Small intestine (tissue), 7 donors: ENCODE measurements around the gene RAC2. TPM values are rescaled to one million over a fixed set of nuclear protein-coding genes. Genes with fewer than 3 reads are reported as not detected.

ENCODE experiments used
- DNase-seq, 2 donors: peaks; one replicate each; pipeline versions ENCODE4 v3.0.0 to v3.0.0-alpha.2; 2013
- FAIRE-seq: peaks from 2 replicates; lab custom pipeline; 2012; peaks lifted over from hg19 to GRCh38; lab: Jason Lieb, UNC
- H3K27ac ChIP-seq, 3 donors: one replicate each; pipeline ENCODE4 v1.5.1; 2013; ENCODE audit warnings: low read length in 2 of 3, mild to moderate bottlenecking in 2 of 3, control low read depth in 1 of 3, inconsistent platforms in 1 of 3, low read depth in 1 of 3, moderate library complexity in 1 of 3
- H3K27me3 ChIP-seq, 3 donors: one replicate each; pipeline ENCODE4 v1.6.1; 2013; ENCODE audit warnings: low read length in 3 of 3, inconsistent platforms in 1 of 3; ENCODE audit not compliant: control insufficient read depth in 3 of 3, insufficient read depth in 3 of 3
- H3K36me3 ChIP-seq, 3 donors: one replicate each; pipeline ENCODE4 v1.6.1; 2013; ENCODE audit warnings: low read length in 3 of 3, inconsistent platforms in 1 of 3, low read depth in 1 of 3, mild to moderate bottlenecking in 1 of 3, moderate library complexity in 1 of 3; ENCODE audit not compliant: control insufficient read depth in 3 of 3, insufficient read depth in 2 of 3
- H3K4me1 ChIP-seq, 3 donors: one replicate each; pipeline ENCODE4 v1.6.1; 2013; ENCODE audit warnings: low read length in 2 of 3, inconsistent platforms in 1 of 3, low read depth in 1 of 3, mild to moderate bottlenecking in 1 of 3, moderate library complexity in 1 of 3; ENCODE audit not compliant: control insufficient read depth in 3 of 3, insufficient read depth in 2 of 3
- H3K4me3 ChIP-seq, 3 donors: one replicate each; pipeline ENCODE4 v1.5.1; 2013; ENCODE audit warnings: low read length in 3 of 3, control low read depth in 1 of 3, inconsistent platforms in 1 of 3, low read depth in 1 of 3, mild to moderate bottlenecking in 1 of 3, moderate library complexity in 1 of 3
- H3K9me3 ChIP-seq, 2 donors: one replicate each; pipeline ENCODE4 v1.6.1; 2013; ENCODE audit warnings: low read depth in 1 of 2, low read length in 1 of 2; ENCODE audit not compliant: control insufficient read depth in 2 of 2, insufficient read depth in 1 of 2
- WGBS, 3 donors: extraction: QIAGEN DNeasy Blood & Tissue Kit; methylation state at CpG; one replicate each; pipeline ENCODE4 v1.1.7; 2013; 5-methylcytosine and 5-hydroxymethylcytosine counted together
- polyA plus RNA-seq, 4 donors: library from polyadenylated mRNA; stranded (reverse) in 3 of 4; unstranded in 1 of 4; fragments of 200-250 nt in 3 of 4; fragments of 120-200 nt in 1 of 4; gene quantifications; one replicate each; pipeline versions ENCODE4 v1.2.1 to v1.2.3, GENCODE V29; 2013
- donor health status: healthy with polysubstance abuse.
- donor health status: control.
- donor health status: control.
- donor health status: Bipolar disorder and iron deficiency.
- donor health status: healthy.

The RAC2 gene
- polyA plus RNA-seq, 4 donors: 12.1 to 41.1 (median 24.8) TPM

DNA sequence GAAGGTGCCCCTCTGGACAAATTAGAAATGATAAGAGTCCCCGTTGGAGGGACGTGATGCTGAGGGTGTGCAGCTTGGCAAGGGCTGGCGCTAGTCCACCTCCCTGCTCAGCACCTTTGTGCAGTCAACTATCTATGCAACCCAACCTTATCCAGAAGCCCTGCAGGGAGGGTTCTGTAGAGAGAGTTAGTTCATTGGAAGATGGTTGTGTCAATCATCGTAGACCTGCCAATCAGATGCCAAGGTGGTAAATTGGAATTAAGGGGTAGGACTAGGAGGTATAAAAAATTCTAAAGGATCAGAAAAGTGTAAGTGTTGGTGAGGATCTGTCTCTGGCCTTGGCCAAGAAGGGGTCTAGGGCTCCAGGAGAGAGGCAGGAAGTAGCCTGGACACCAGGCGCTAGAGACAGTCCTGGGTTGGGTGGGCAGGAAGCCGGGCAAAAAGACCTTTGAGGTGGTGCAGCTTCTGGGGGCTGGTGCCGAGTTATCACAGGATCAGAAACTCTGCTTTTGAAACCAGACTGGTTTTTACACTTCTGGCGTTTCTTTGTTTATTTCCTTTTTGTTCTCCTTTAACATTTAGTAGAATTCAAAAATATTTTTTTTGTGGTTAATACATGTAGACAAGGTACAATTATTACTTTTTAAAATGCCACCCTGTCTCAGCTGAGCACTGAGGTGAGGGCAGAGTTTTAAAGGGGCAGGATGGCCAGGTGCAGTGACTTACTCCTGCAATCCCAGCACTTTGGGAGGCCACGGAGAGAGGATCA is 57.7 kb downstream of the RAC2 start:
- DNase-seq (peak; percentile 63 to 67), FAIRE-seq (no peak)
- Histone ChIP-seq H3K4me3 (no peak overlapping the region), H3K36me3 (peaks cover 0 to 27% (median 0%) of the 10 kb centered on the region in 3 donors), H3K9me3 (no peaks in the 10 kb centered on the region), H3K27me3 (no peaks in the 10 kb centered on the region), H3K27ac (peak overlapping the region in 1 of 3 donors; percentile 82), H3K4me1 (peaks cover 0 to 35% (median 11%) of the 10 kb centered on the region in 3 donors)
- WGBS, 3 donors: 53 to 61% (median 60%) methylated on average over 9 of the region's 9 CpGs

DNA sequence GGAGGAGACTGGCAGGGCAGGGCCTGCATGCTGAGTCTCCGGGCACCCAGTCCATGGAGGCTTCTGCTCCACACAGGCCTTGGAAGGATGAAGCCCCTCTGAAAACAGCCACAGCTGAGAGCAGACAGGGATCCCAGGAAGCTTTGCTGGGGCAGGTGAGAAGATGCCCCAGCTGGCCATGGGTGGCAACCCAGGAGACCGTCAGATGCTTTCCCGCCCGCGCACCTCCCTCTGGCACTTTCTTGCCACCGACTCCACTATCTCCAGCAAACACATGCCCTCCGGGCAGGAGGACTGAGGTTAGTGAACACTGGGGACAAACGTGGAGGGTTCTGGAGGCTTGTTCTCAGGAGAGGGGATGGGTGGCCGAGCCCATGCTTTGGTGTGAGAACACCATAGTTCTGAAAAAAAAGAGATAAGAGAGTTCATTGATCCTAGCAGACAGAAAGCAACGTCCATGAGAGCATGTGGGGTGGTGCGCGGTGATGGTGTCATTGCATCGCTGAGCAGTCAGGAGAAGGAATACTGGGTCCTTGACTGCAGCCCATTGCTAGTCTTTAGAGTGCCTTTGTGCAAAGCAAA is 58.3 kb downstream of the RAC2 start:
- DNase-seq: no peak
- peak overlapping the region in 1 of 3 donors; percentile 30 for H3K27ac ChIP-seq
- 59 to 75% (median 69%) methylated on average over 13 of the region's 13 CpGs for WGBS, 3 donors

DNA sequence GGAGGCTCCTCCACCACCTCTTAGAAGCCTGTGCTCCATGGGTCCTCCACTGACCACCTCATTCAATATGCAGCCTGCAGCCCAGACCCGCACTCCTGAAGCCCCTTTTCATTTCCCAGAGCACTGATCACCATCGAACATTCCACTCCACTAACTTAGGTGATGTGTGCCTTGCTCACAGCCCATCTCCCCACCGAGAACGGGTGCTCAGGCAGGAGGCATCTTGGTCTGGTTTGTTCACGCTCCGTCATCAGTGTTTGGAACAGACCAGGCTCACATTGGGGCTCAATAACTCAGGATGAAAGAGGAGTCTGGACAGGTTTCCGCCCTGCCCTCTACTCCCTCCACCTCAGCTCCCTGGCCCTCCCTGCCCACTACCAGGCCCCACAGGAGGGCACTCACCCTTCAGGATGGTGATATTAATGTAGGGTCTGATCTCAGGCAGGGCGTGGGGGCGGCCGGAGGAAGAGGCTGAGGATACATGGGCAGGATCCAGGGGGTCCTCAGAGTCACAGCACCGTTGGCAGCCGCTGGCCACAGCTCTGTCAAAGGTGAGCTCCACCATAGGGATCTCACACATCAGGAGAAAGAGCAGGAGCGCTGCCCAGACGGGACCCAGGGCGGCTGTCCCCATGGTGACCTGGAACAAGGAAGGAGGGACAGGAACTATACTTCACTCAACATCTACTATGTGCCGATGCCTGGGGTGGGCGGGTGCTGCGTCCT is 59.1 kb downstream of the RAC2 start:
- H3K27ac ChIP-seq: no peak overlapping the region
- 89 to 92% (median 91%) methylated on average over 18 of the region's 18 CpGs for WGBS, 3 donors
- H3K4me1 ChIP-seq: peaks cover 0 to 34% (median 11%) of the 10 kb centered on the region in 3 donors
- H3K36me3 ChIP-seq: peaks cover 0 to 29% (median 0%) of the 10 kb centered on the region in 3 donors
- FAIRE-seq (no peak), DNase-seq (no peak)
- no peaks in the 10 kb centered on the region for H3K9me3 ChIP-seq
- H3K27me3 ChIP-seq: no peaks in the 10 kb centered on the region
- H3K4me3 ChIP-seq: no peak overlapping the region

More for the DNA sequence above, 58.3 kb downstream of the RAC2 start:
- Histone ChIP-seq H3K27me3 (no peaks in the 10 kb centered on the region), H3K4me3 (no peak overlapping the region), H3K9me3 (no peaks in the 10 kb centered on the region), H3K36me3 (peaks cover 0 to 29% (median 0%) of the 10 kb centered on the region in 3 donors), H3K4me1 (peaks cover 0 to 35% (median 11%) of the 10 kb centered on the region in 3 donors)
- FAIRE-seq: no peak

DNA sequence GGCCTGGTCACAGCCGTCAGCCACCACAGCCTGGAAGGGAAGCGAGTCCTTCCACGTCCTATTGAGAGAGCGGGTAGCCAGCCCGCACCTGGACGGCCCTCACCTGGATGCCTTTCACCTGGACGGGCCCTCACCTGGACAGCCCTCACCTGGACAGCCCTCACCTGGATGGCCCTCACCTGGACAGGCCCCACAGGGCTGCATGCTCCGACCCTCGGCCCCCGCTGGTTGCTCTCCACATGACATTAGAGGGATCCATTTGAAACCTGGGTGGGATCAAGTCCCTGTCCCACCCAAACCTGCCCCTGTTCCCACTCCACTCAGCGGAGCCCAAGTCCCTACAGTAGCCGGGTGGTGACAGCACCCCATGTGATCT is 59.7 kb downstream of the RAC2 start:
- H3K4me1 ChIP-seq: peaks cover 3 to 35% (median 11%) of the 10 kb centered on the region in 3 donors
- no peak for DNase-seq
- WGBS, 3 donors: 91 to 95% (median 93%) methylated on average over 12 of the region's 12 CpGs

DNA sequence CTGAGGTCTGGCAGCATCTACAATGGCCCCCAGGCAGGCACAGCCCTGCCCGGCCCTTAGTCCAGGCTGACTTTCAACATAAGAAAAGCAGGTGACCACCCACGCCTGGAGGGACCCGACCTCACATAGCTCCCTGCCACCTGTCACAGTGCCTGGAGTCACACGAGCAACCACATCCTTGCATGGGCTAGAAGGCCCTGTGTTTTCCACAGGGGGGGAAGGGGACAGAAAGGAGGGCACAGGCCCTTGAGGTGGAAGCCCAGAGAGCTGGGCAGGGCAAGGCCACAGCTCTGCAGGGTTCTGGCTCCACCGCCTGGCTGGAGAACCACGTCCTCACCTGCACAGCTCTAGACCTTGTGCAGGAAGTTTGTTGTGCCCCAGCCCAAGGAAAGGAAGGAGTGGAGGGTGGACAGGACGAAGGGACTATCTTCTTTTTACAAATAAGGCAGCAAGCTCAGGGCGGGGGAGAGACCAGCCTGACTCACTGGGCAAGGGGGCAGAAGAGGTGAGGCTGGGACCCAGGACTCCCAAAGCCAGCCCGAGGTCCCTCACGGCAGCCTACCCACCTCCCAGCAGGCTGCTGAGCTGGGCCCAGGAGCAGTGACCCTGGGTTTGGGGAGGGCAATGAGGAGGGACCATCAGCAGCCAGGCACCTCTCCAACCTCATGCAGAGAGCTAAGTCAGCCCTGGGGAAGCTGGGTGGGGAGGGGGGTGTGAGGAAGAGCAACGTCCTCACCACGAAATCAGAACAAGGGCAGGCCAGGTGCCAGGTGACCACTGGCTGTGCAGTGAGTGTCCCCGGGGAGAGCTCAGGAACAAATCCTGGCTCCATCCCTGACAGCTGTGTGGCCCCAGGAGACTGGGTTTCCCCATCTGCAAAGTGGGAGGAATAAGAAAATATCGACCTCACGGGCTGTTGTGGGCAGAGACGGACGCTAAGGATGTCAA is 60.4 kb downstream of the RAC2 start:
- H3K4me1 ChIP-seq: peaks cover 4 to 32% (median 11%) of the 10 kb centered on the region in 3 donors
- no peaks in the 10 kb centered on the region for H3K27me3 ChIP-seq
- no peak overlapping the region for H3K4me3 ChIP-seq
- no peaks in the 10 kb centered on the region for H3K9me3 ChIP-seq
- 79 to 81% (median 80%) methylated on average over 17 of the region's 17 CpGs for WGBS, 3 donors
- no peak for DNase-seq
- no peak for FAIRE-seq
- no peak overlapping the region for H3K27ac ChIP-seq
- peaks cover 0 to 33% (median 0%) of the 10 kb centered on the region in 3 donors for H3K36me3 ChIP-seq

More for the DNA sequence above, 59.7 kb downstream of the RAC2 start:
- Histone ChIP-seq H3K9me3 (no peaks in the 10 kb centered on the region), H3K27me3 (no peaks in the 10 kb centered on the region), H3K4me3 (no peak overlapping the region), H3K36me3 (peaks cover 0 to 33% (median 0%) of the 10 kb centered on the region in 3 donors), H3K27ac (no peak overlapping the region)
- no peak for FAIRE-seq

DNA sequence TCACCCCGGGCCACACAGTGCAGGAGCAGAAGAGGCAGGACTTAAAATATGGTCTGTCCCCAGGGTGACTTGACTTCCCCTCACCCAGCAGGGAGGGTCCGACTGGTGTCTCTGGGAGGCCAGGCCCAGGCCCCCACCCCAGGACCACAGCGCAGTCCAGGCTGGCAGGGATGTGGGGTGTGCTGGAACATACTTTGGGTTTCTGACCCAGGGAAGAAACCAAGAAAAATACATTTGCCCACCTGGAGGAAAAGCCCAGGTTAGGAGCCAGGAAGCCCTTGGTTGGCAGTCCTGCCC is 61.2 kb downstream of the RAC2 start:
- 79 to 88% (median 82%) methylated on average over 3 of the region's 3 CpGs for WGBS, 3 donors
- no peak overlapping the region for H3K4me3 ChIP-seq
- FAIRE-seq (no peak), DNase-seq (no peak)
- H3K4me1 ChIP-seq: peaks cover 10 to 33% (median 14%) of the 10 kb centered on the region in 3 donors
- H3K9me3 ChIP-seq: no peaks in the 10 kb centered on the region
- H3K27me3 ChIP-seq: no peaks in the 10 kb centered on the region
- peaks cover 0 to 33% (median 0%) of the 10 kb centered on the region in 3 donors for H3K36me3 ChIP-seq
- no peak overlapping the region for H3K27ac ChIP-seq

DNA sequence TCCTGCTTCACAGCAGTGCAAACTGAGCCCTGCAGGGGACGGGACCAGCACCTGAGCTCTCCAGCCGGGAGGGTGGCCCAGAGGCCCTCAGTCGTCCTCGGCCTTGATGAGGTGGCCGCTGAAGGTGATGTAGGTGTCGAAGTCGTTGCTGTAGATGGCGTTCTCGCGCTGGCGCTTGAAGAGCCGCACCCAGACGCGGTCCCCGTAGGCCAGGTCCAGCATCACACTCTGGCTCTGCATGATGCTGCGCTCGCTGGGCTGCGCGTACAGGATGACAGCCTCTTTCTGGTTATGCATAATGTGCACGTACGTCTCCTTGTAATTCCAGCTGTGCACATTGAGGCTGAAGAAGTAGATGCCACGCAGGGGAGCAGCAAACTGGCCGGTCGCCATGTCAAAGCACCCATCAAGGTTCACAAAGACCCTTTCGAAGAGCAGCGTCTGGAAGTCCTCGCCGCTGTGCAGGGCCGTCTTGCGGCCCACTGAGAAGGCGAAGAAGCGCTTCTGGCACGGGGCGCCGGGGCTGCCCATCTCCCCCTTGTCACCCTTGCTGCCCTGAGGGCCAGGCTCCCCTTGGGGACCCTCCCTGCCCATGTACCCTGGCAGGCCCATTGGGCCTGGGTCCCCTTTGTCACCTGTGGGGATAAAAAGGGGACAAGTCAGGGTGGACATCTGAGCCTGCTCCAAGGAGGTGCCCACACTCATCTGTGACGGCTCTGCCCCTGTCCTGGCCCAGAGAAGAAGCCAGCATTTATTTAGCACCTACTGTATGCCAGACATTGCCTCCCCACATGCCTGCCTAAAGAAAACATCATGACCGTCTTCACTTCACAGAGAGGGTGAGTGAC is 61.7 kb downstream of the RAC2 start:
- H3K36me3 ChIP-seq: peaks cover 0 to 33% (median 0%) of the 10 kb centered on the region in 3 donors
- no peak for DNase-seq
- no peak overlapping the region for H3K27ac ChIP-seq
- H3K9me3 ChIP-seq: no peaks in the 10 kb centered on the region
- peaks cover 12 to 32% (median 15%) of the 10 kb centered on the region in 3 donors for H3K4me1 ChIP-seq
- H3K4me3 ChIP-seq: no peak overlapping the region
- 83 to 90% (median 89%) methylated on average over 37 of the region's 37 CpGs for WGBS, 3 donors
- no peak for FAIRE-seq
- no peaks in the 10 kb centered on the region for H3K27me3 ChIP-seq
